T-helper 9 cell (primary cell): Measurements from ENCODE around the gene POU6F2.
"Not testable (repeated sequence)": the region's sequence is repeated elsewhere in the genome, so short reads cannot be mapped to it uniquely, and the experiment has no call there.

Experiments used
- DNase-seq: peaks from one replicate; pipeline ENCODE4 v3.0.0-alpha.2; 2020

Gene POU6F2

GRCh38 chr7:39313974-39314373, 336.3 kb downstream of the POU6F2 start:
- DNase-seq, result no peak

DNA sequence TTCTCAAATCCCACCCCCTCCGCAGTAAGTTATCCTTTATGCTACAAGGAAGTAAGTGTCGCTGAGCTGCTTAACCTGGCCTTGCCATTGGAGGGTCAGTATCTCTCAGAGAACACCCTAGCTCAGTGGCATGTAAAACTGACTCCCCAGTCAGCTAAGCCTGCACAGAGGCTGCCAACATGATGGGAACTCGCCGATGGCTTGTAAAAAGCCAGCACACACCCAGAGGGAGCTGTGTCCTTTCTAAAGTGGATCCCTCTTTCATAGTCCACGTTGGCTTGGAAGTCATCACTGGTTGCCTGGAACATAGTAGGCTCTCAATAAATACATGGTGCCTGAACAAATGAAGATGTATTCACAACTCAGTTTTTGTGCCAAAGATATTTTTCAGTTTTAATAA, 339.4 kb downstream of the POU6F2 start:
- no peak for DNase-seq

DNA sequence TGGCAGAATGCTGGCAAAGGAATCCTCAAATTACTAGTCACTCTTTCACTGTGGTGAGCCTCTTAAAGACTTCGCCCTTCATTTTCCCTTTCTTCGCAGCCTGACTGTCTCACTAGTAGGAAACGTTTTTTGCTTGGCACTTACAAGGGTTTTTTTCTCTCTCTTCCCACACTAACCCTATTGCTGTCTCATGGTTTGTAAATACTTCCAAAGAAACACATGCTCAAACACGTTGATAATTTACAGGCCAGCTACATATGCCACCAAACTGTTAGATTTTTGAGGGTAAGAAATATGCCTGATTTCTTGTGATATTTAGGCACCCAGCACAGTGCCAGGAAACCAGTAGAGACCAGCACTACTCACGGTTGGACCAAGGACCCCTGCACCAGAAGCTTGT, 340.2 kb downstream of the POU6F2 start:
- no peak for DNase-seq

GRCh38 chr7:39321245-39321644, 343.5 kb downstream of the POU6F2 start:
- no peak for DNase-seq

DNA sequence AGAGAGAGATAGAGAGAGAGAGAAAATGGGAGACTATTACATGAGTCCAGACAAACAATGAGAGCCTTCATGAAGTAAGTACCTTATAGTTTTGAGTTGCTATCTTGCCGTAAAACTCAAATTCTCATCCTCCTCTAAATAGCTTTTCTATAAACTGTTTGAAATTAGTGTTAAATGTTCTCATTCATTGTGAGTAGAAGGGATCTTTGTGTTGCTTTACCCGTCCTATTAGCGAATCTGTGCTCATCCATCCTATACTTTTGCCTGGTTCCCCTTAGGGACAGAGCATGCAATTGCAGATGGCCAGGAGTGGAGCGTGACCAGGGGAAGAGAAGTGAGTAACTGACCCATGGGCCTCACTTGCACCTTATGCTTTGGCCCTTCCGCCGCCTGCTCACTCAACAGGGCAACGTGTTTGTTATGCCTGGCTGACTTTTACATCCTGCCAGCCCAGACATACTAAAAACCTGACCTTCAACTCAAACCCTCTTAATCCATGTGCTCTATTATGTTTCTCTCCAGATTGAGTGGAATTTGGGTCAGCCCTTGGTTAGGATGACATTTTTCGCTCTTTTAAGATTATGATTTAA, 344.3 kb downstream of the POU6F2 start:
- no peak for DNase-seq

- no peak for DNase-seq
Observed at GRCh38 chr7:39324139-39324760, 346.5 kb downstream of the POU6F2 start.

GRCh38 chr7:39331607-39332006, 353.9 kb downstream of the POU6F2 start:
- not testable (repeated sequence) for DNase-seq

DNA sequence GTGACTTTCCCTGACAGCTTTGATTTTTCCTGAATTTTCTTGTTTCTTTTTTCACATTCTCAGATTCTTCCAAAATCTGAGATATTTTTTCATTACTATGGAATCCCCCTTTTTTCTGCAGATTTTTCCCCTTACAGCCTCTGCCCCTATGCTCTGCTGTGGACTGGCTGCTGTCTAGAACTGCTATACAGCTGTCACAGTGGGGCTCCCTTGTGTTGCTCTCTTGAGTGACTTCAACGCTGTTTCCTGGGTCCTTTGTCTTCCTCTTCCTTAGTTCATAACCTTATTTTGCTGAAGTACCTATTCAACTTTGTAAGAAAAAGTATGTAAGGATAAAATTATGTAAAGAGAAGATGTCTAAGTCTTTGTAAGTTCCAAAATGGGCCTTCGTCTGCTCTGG, 354.4 kb downstream of the POU6F2 start:
- DNase-seq, result no peak

- no peak for DNase-seq
Observed at GRCh38 chr7:39333701-39334100, 356.0 kb downstream of the POU6F2 start.

DNA sequence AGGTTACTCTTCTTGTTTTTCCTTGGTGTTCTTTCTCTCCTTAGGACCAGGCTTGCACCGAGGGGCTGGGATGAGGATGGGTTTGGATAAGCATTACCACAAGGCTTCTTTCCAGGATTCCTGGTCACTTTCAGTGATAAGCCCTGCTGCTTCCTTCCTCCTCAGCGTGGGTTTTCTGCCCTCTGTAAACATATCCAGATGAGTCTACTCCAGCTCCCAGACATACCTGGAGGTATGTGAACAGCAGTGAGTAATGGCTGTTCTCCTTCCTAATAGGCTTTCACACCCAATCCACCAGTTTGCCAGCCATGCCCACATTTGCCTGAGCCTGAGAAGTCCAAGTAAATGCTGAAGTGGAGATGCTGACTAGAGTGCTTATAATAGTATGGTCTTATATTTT, 358.7 kb downstream of the POU6F2 start:
- no peak for DNase-seq

- no peak for DNase-seq
Observed at GRCh38 chr7:39338716-39339115, 361.0 kb downstream of the POU6F2 start.

- DNase-seq, result no peak
Observed at GRCh38 chr7:39339591-39339990, 361.9 kb downstream of the POU6F2 start.

DNA sequence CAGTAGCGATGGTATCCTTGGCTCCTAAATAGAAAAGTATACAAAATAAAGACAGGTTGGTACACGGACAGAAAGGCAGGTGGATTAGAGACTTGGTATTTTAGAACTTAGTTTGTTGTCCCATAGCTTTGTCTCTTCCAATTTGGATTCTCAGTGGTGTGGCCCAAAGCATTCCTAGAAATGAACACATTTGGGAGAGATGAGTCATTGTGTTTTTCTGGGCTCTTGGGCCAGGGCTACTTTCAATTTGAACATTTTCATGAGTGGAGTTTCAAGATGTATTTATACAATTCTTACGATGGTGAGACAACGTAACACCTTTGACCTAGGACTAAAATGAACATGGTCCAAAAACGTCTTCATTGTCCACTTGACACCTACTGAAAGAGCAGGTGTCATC, 363.4 kb downstream of the POU6F2 start:
- no peak for DNase-seq

GRCh38 chr7:39342763-39343162, 365.1 kb downstream of the POU6F2 start:
- no peak for DNase-seq

- no peak for DNase-seq
Observed at GRCh38 chr7:39349452-39350123, 371.9 kb downstream of the POU6F2 start.

DNA sequence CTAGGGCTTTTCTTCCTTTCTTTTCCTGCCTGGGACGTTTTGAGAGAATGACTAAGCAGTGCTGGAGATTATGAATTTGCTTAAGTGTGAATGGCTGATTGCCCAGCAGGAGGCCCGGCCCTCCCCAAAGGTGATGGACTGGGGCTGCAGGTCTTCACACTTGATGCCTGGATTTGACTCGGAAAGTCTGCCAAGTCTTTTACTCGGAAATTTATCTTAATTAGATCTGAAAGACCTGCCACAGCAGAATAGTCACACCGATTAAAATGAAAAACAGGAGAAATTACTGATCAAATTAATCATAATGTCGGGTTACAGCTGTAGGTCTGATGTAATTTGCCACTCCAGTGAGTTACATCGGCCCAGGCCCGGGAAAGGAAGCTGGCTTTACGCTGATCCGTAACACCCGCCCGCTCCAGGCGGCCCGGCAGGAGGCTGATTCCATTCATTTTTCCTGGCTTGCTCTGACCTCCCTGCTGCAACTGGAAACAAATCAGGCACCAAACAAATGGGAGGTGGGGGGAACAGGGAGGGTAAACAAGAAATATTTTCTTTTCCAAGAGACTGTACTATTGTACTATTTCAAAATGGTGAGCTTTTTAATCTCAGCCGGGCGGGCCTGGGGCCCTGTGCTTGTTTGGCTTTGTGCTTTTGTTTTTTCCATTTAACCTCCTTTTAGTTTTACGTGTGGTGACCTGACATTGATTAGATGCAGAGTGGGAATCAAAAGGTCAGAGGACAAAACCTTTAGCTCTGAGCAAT, 376.1 kb downstream of the POU6F2 start:
- DNase-seq, result no peak

GRCh38 chr7:39355664-39356063, 378.0 kb downstream of the POU6F2 start:
- no peak for DNase-seq

DNA sequence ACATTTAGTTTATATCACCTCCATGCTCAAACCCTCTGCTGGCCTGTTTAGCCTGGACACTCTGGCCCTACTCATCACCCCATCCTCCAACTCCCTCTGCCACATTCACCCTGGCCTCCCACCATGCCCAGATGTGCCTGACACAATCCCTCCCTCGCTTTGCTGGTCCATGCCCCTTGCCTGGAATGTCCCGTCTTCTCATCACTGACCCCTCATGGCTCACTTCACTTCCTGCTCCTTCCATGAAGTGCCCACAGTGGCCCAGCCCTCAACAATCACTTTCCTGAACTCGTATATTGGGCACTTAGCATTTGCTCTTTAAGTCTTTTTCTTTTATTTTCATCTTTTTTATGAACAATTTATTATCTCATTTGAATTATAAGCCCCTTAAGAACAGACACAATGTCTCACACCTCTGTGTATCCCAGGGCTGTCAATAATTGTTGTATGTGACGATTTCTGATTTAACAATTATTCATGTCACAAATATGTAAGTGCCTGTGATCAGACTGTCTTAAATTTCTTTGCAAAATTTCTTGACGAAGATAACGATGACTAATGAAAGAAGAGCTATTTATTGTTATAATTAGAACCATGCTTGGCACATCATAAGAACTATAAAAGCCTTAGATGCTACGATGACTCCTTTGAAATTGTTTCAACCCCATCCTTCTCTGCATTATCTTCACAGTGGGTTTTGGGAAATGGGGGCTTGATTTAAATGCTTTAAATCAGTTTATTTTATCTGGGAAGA, 378.6 kb downstream of the POU6F2 start:
- no peak for DNase-seq

GRCh38 chr7:39357648-39358047, 379.9 kb downstream of the POU6F2 start:
- no peak for DNase-seq

DNA sequence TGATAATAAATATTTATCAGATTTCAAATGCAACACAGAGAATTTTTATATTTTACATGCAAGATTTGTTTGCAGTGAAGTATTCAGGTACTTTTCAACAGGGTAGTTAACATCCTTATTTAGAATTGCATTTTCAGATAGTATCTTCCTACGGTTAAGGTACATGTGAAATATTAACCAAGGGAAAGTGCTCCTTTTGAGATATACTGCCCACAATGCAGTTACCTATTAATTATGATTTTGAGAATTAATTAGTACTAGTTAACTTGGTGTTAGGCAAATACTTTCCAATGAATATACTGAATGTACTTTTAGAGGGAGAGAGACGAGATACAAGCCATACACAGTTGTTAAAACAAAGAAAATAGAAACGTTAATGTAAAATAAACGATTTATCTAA, 382.3 kb downstream of the POU6F2 start:
- DNase-seq, result no peak

DNA sequence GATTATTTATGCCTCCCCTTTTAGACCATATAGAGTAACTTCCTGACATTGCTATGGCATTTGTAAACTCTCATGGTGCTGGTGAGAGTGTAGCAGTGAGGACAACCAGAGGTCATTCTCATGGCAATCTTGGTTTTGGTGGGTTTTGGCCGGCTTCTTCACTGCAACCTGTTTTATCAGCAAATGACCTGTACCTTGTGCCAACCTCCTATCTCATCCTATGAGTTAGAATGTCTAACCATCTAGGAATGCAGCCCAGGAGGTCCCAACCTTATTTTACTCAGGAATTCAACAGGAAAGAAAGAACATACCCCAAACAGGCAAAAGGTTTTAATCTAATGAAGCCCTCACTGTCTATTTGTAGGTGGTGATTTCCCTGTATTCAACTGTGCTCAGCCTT, 383.1 kb downstream of the POU6F2 start:
- no peak for DNase-seq

DNA sequence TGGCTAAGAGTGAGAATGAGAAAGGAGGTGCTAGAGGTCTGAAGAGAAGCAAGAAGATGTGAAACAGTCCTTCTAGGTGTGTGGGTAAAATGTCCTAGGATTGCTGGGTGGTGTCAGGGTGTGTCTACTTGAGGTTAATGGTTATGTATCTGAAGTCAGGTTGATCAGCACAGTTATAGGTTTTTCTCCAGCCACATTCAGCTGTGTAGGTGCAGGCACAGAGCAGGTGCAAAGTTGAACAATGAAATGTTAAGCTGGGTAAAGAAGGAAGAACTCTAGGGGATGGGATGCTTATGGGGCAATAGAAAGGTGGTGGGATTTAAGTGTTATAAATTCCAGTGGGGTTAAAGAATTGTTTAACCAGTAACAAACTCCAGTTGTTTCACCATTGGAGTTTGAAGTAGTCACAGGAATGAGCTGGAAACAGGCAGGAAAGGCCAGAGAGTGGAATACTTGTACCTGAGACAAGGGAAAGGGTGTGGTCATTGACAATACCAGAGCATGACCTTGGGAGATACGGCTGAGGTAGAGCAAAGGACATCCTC, 388.1 kb downstream of the POU6F2 start:
- DNase-seq, result no peak

- no peak for DNase-seq
Observed at GRCh38 chr7:39367451-39367850, 389.7 kb downstream of the POU6F2 start.
